SU-DHL-6 (cell line): ENCODE data around the gene PHACTR1.
A peak's percentile ranks its signal among the peaks of the same experiment; 100 is the strongest.

ENCODE experiments used
- H2AFZ ChIP-seq: fragments of 200-600 bp; sonication (generic); 2 replicates; pipeline ENCODE4 v1.6.1; 2014; ENCODE audit warnings: low read depth, mild to moderate bottlenecking, moderate library complexity, mixed read lengths, antibody characterized with exemption, low read length; ENCODE audit not compliant: severe bottlenecking
- H3F3A ChIP-seq: fragments of 200-600 bp; shearing (Covaris generic); 2 replicates; pipeline ENCODE4 v1.6.0; 2016; ENCODE audit warnings: antibody characterized with exemption, mild to moderate bottlenecking; ENCODE audit not compliant: insufficient read depth
- H3K27ac ChIP-seq: fragments of 200-600 bp; sonication (generic); 2 replicates; pipeline ENCODE4 v1.5.1; 2016; ENCODE audit warnings: low read depth, mild to moderate bottlenecking, low read length, moderate library complexity, mixed read lengths
- H3K27me3 ChIP-seq: fragments of 200-600 bp; sonication (generic), shearing (Covaris generic); 2 replicates; pipeline ENCODE4 v1.6.0; 2014; ENCODE audit warnings: mild to moderate bottlenecking, low read length
- H3K36me3 ChIP-seq: fragments of 200-600 bp; sonication (generic); 2 replicates; pipeline ENCODE4 v1.6.1; 2014; ENCODE audit warnings: mild to moderate bottlenecking, low read length, mixed read lengths
- H3K4me2 ChIP-seq: fragments of 300-600, 200-600 bp; shearing (Covaris generic), sonication (generic); 2 replicates; pipeline ENCODE4 v1.6.0; 2014; ENCODE audit warnings: low read length, low read depth, mild to moderate bottlenecking; ENCODE audit not compliant: poor library complexity, severe bottlenecking
- H3K4me3 ChIP-seq: fragments of 200-600 bp; sonication (generic); 2 replicates; pipeline ENCODE4 v1.5.1; 2014; ENCODE audit warnings: antibody characterized with exemption, low read length, mild to moderate bottlenecking, mixed read lengths; ENCODE audit not compliant: insufficient read depth, poor library complexity, severe bottlenecking
- H3K79me2 ChIP-seq: fragments of 200-600 bp; sonication (generic); 2 replicates; pipeline ENCODE4 v1.6.1; 2014; ENCODE audit warnings: mild to moderate bottlenecking, low read length, moderate library complexity; ENCODE audit not compliant: insufficient read depth
- H3K9ac ChIP-seq: fragments of 200-600 bp; sonication (generic); 2 replicates; pipeline ENCODE4 v1.7.0; 2014; ENCODE audit warnings: mild to moderate bottlenecking, low read length
- H3K9me2 ChIP-seq: fragments of 200-600 bp; sonication (generic); replicated peaks from 2 replicates; pipeline ENCODE4 v1.6.1; 2014; ENCODE audit warnings: low read length; ENCODE audit not compliant: insufficient read depth
- H3K9me3 ChIP-seq: fragments of 200-600 bp; sonication (generic); 2 replicates; pipeline ENCODE4 v1.6.1; 2014; ENCODE audit warnings: low read length, mixed read lengths; ENCODE audit not compliant: insufficient read depth
- H4K20me1 ChIP-seq: fragments of 200-600 bp; sonication (generic); 2 replicates; pipeline ENCODE4 v1.6.1; 2014; ENCODE audit warnings: low read depth, mild to moderate bottlenecking, antibody characterized with exemption, low read length, moderate library complexity, mixed read lengths
- EZH2phosphoT487 ChIP-seq: fragments of 200-600 bp; sonication (generic), shearing (Covaris generic); conservative IDR thresholded peaks from 2 replicates; pipeline ENCODE4 v1.6.1; 2018; ENCODE audit warnings: mild to moderate bottlenecking, antibody characterized with exemption, low read length, moderate library complexity, mixed read lengths
- TF ChIP-seq, protein P1 (sequence below): fragments of 200-600 bp; sonication (generic); IDR thresholded peaks from one replicate; pipeline ENCODE4 v1.5.1; 2017; ENCODE audit warnings: antibody characterized with exemption, mild to moderate bottlenecking, low read length, moderate library complexity; ENCODE audit not compliant: insufficient read depth, poor library complexity, severe bottlenecking

PHACTR1 gene

DNA sequence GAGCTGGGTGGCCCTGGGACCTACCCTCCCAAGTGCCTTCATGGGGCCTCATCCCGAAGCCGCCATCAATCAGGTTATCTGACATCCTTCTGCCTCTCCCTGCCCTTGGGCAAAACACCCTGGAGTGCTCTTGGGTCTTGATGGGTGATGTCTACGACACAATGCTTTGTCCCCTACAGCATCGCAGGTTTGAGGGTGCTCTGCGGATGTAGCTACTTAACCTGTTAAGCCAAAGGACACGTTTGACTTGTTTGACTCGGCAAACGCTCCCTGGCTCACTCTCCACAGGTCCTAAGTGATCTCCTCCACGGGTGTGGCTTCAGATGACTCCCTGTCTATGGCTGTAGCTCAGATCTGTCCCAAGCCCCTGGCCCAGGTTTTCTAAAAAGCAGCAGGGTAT lies 576.2 kb downstream of the PHACTR1 start:
- Histone ChIP-seq H3K27ac (no peak overlapping the region), H3K9me3 (no peaks in the 10 kb centered on the region), H3K9ac (no peak overlapping the region), H4K20me1 (no peaks in the 10 kb centered on the region), H3K4me2 (no peak overlapping the region), H2AFZ (no peak overlapping the region), H3K4me3 (no peak overlapping the region), H3K79me2 (no peaks in the 10 kb centered on the region), H3K9me2 (no peaks in the 10 kb centered on the region), H3F3A (no peaks in the 10 kb centered on the region), H3K27me3 (no peaks in the 10 kb centered on the region), H3K36me3 (no peaks in the 10 kb centered on the region)
- TF ChIP-seq, protein P1, sequence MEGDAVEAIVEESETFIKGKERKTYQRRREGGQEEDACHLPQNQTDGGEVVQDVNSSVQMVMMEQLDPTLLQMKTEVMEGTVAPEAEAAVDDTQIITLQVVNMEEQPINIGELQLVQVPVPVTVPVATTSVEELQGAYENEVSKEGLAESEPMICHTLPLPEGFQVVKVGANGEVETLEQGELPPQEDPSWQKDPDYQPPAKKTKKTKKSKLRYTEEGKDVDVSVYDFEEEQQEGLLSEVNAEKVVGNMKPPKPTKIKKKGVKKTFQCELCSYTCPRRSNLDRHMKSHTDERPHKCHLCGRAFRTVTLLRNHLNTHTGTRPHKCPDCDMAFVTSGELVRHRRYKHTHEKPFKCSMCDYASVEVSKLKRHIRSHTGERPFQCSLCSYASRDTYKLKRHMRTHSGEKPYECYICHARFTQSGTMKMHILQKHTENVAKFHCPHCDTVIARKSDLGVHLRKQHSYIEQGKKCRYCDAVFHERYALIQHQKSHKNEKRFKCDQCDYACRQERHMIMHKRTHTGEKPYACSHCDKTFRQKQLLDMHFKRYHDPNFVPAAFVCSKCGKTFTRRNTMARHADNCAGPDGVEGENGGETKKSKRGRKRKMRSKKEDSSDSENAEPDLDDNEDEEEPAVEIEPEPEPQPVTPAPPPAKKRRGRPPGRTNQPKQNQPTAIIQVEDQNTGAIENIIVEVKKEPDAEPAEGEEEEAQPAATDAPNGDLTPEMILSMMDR, result no peak
- no peak for TF ChIP-seq EZH2phosphoT487

DNA sequence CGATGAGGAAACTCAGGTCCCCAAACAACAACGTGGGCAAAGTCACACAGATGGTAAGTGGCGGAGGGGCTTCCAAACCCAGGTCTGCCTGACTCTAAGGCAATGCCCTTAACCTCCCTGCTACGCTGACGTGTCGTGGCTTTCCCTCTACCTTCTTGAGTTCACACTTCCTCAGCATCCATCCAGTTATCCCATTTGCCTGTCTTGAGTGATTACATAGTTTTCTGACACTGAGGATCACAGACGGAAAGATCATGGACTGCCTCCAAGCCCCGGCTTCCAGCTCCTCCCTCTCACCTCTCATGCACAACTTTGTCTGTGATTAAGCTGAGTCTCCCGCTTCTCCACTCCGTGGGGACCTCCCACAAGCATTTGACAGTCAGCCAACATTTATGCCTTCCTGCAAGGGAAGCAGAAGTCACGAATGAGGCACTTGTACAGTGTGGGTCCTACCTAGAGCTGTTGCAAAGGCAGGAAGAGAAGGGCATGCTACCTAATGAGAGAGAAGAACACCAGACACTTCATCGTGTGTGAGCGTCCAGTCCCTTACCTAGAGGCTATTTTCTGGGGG lies 578.0 kb downstream of the PHACTR1 start:
- no peaks in the 10 kb centered on the region for H3K36me3 ChIP-seq
- no peak overlapping the region for H3K27ac ChIP-seq
- H3K27me3 ChIP-seq, result no peaks in the 10 kb centered on the region
- no peak overlapping the region for H2AFZ ChIP-seq
- no peaks in the 10 kb centered on the region for H3K9me3 ChIP-seq
- H3K4me3 ChIP-seq, result no peak overlapping the region
- H3K9ac ChIP-seq, result no peak overlapping the region
- H4K20me1 ChIP-seq, result no peaks in the 10 kb centered on the region
- no peak overlapping the region for H3K4me2 ChIP-seq
- TF ChIP-seq, protein P1, result no peak
- no peak for TF ChIP-seq EZH2phosphoT487
- no peaks in the 10 kb centered on the region for H3K9me2 ChIP-seq
- H3K79me2 ChIP-seq, result no peaks in the 10 kb centered on the region
- peaks cover 14% of the 10 kb centered on the region for H3F3A ChIP-seq

DNA sequence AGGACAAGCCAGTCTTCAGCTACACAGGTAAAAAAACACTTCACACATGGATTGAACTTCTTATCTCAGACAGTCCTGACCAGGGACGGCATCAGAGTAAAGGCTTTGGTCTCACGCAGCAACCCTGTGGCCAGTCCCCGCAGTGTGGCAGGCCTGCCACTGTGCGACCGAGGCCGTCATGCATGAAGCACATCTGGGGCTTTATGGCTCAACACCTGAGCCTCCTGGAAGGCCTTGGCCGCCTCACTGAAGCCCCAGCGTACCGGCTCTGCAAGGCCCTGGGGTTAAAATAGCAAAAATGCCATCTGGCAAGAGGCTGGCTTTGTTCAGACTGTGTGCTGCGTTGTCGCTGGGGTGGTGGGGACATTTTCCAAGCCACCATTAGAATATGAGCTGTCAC lies 579.0 kb downstream of the PHACTR1 start:
- Histone ChIP-seq H3K79me2 (no peaks in the 10 kb centered on the region), H3F3A (peaks cover 14% of the 10 kb centered on the region), H4K20me1 (peaks cover 6% of the 10 kb centered on the region; the same call in 1 of the 2 replicates), H3K4me3 (no peak overlapping the region), H3K9me3 (no peaks in the 10 kb centered on the region), H3K9ac (no peak overlapping the region), H3K36me3 (no peaks in the 10 kb centered on the region), H3K27ac (no peak overlapping the region), H3K9me2 (no peaks in the 10 kb centered on the region), H3K27me3 (no peaks in the 10 kb centered on the region), H2AFZ (no peak overlapping the region), H3K4me2 (peak overlapping the region; percentile 0)
- TF ChIP-seq, protein P1, result no peak
- TF ChIP-seq EZH2phosphoT487, result no peak
